ENCODE data around the gene TADA2A.

TADA2A gene

GRCh38 chr17:37406635-37407461 is at the start of gene TADA2A, which contains the start of gene ACACA:
Gene TADA2A, plus strand, starts transcription at chr17:37406886. Its CDS starts 4,480 bp downstream, at chr17:37411366.
Gene ACACA, minus strand, starts transcription at chr17:37406836. Its CDS starts 537 bp downstream, at chr17:37406299.
- H3K36me3 Mint-ChIP-seq, result peaks cover 19% of the 10 kb centered on the region
- ATAC-seq, result peak; percentile 99
- peak within 1 kb of the TSS; percentile 98 for H3K27ac Mint-ChIP-seq
- H3K9me3 Mint-ChIP-seq, result no peaks in the 10 kb centered on the region
- peaks cover 42% of the 10 kb centered on the region for H3K4me1 Mint-ChIP-seq
- H3K4me3 Mint-ChIP-seq, result peak within 1 kb of the TSS; percentile 99
- H3K27me3 Mint-ChIP-seq, result no peaks in the 10 kb centered on the region

GRCh38 chr17:37358098-37358829 is 48.4 kb upstream of the TADA2A start:
- ATAC-seq, result peak; percentile 13
- Mint-ChIP-seq H3K4me3 (peak overlapping the region; percentile 89), H3K27me3 (no peaks in the 10 kb centered on the region), H3K36me3 (no peaks in the 10 kb centered on the region), H3K9me3 (no peaks in the 10 kb centered on the region), H3K27ac (peak overlapping the region; percentile 81), H3K4me1 (peaks cover 26% of the 10 kb centered on the region)

- Mint-ChIP-seq H3K36me3 (no peaks in the 10 kb centered on the region), H3K9me3 (no peaks in the 10 kb centered on the region), H3K27me3 (no peaks in the 10 kb centered on the region), H3K4me3 (peak overlapping the region; percentile 89), H3K27ac (peak overlapping the region; percentile 81), H3K4me1 (peaks cover 26% of the 10 kb centered on the region)
- ATAC-seq, result peak; percentile 99
These were observed 47.6 kb upstream of the TADA2A start for GRCh38 chr17:37358830-37359681.

- H3K27me3 Mint-ChIP-seq, result no peaks in the 10 kb centered on the region
- H3K4me3 Mint-ChIP-seq, result peak overlapping the region; percentile 74
- H3K4me1 Mint-ChIP-seq, result peaks cover 26% of the 10 kb centered on the region
- H3K36me3 Mint-ChIP-seq, result no peaks in the 10 kb centered on the region
- peak overlapping the region; percentile 81 for H3K27ac Mint-ChIP-seq
- no peak for ATAC-seq
- no peaks in the 10 kb centered on the region for H3K9me3 Mint-ChIP-seq
These were observed 47.0 kb upstream of the TADA2A start for GRCh38 chr17:37359682-37360188.

- H3K4me3 Mint-ChIP-seq, result no peak overlapping the region
- H3K4me1 Mint-ChIP-seq, result peaks cover 26% of the 10 kb centered on the region
- H3K27me3 Mint-ChIP-seq, result no peaks in the 10 kb centered on the region
These were observed 46.1 kb upstream of the TADA2A start for GRCh38 chr17:37360632-37361031.

GRCh38 chr17:37361543-37361942 is 45.1 kb upstream of the TADA2A start:
- Mint-ChIP-seq H3K9me3 (no peaks in the 10 kb centered on the region), H3K27ac (no peak overlapping the region), H3K27me3 (no peaks in the 10 kb centered on the region), H3K4me1 (peaks cover 26% of the 10 kb centered on the region), H3K36me3 (no peaks in the 10 kb centered on the region), H3K4me3 (no peak overlapping the region)
- no peak for ATAC-seq

More at GRCh38 chr17:37360632-37361031, 46.1 kb upstream of the TADA2A start:
- Mint-ChIP-seq H3K27ac (no peak overlapping the region), H3K9me3 (no peaks in the 10 kb centered on the region), H3K36me3 (no peaks in the 10 kb centered on the region)
- ATAC-seq, result no peak

- H3K4me1 Mint-ChIP-seq, result no peaks in the 10 kb centered on the region
- H3K27ac Mint-ChIP-seq, result no peak overlapping the region
- no peak overlapping the region for H3K4me3 Mint-ChIP-seq
- no peaks in the 10 kb centered on the region for H3K36me3 Mint-ChIP-seq
- no peaks in the 10 kb centered on the region for H3K9me3 Mint-ChIP-seq
- no peak for ATAC-seq
- no peaks in the 10 kb centered on the region for H3K27me3 Mint-ChIP-seq
These were observed 41.1 kb upstream of the TADA2A start for GRCh38 chr17:37365589-37365988.

- Mint-ChIP-seq H3K9me3 (no peaks in the 10 kb centered on the region), H3K4me1 (no peaks in the 10 kb centered on the region), H3K4me3 (no peak overlapping the region), H3K36me3 (no peaks in the 10 kb centered on the region), H3K27me3 (no peaks in the 10 kb centered on the region), H3K27ac (no peak overlapping the region)
- ATAC-seq, result no peak
These were observed 38.1 kb upstream of the TADA2A start for GRCh38 chr17:37368577-37368976.

- Mint-ChIP-seq H3K27ac (no peak overlapping the region), H3K4me3 (no peak overlapping the region), H3K9me3 (no peaks in the 10 kb centered on the region), H3K36me3 (no peaks in the 10 kb centered on the region), H3K27me3 (no peaks in the 10 kb centered on the region), H3K4me1 (no peaks in the 10 kb centered on the region)
- ATAC-seq, result peak; percentile 82
These were observed 33.0 kb upstream of the TADA2A start for GRCh38 chr17:37373530-37374159.

GRCh38 chr17:37375706-37376105 is 31.0 kb upstream of the TADA2A start, which contains the start of gene C17orf78:
Gene C17orf78, plus strand, starts transcription at chr17:37375985. Its CDS starts 108 bp downstream, at chr17:37376093.
- Mint-ChIP-seq H3K4me3 (no peak within 1 kb of the TSS), H3K27ac (no peak within 1 kb of the TSS), H3K9me3 (no peaks in the 10 kb centered on the region), H3K4me1 (no peaks in the 10 kb centered on the region), H3K27me3 (no peaks in the 10 kb centered on the region), H3K36me3 (no peaks in the 10 kb centered on the region)
- no peak for ATAC-seq

GRCh38 chr17:37382056-37382455 is 24.6 kb upstream of the TADA2A start:
- Mint-ChIP-seq H3K4me1 (no peaks in the 10 kb centered on the region), H3K27ac (no peak overlapping the region), H3K4me3 (no peak overlapping the region), H3K36me3 (no peaks in the 10 kb centered on the region), H3K9me3 (no peaks in the 10 kb centered on the region), H3K27me3 (no peaks in the 10 kb centered on the region)
- no peak for ATAC-seq

- no peak for ATAC-seq
- H3K27me3 Mint-ChIP-seq, result no peaks in the 10 kb centered on the region
- H3K4me1 Mint-ChIP-seq, result no peaks in the 10 kb centered on the region
- no peak overlapping the region for H3K4me3 Mint-ChIP-seq
- no peaks in the 10 kb centered on the region for H3K36me3 Mint-ChIP-seq
- H3K27ac Mint-ChIP-seq, result no peak overlapping the region
- H3K9me3 Mint-ChIP-seq, result no peaks in the 10 kb centered on the region
These were observed 22.0 kb upstream of the TADA2A start for GRCh38 chr17:37384560-37385149.

GRCh38 chr17:37385474-37385990 is 21.2 kb upstream of the TADA2A start:
- H3K4me3 Mint-ChIP-seq, result no peak overlapping the region
- no peak for ATAC-seq
- no peaks in the 10 kb centered on the region for H3K36me3 Mint-ChIP-seq
- no peaks in the 10 kb centered on the region for H3K27me3 Mint-ChIP-seq
- H3K9me3 Mint-ChIP-seq, result no peaks in the 10 kb centered on the region
- no peaks in the 10 kb centered on the region for H3K4me1 Mint-ChIP-seq
- H3K27ac Mint-ChIP-seq, result no peak overlapping the region

- Mint-ChIP-seq H3K27me3 (no peaks in the 10 kb centered on the region), H3K4me3 (no peak overlapping the region), H3K9me3 (no peaks in the 10 kb centered on the region), H3K36me3 (no peaks in the 10 kb centered on the region), H3K4me1 (peaks cover 2% of the 10 kb centered on the region), H3K27ac (no peak overlapping the region)
- no peak for ATAC-seq
These were observed 20.2 kb upstream of the TADA2A start for GRCh38 chr17:37386462-37386861.

Data from stimulated activated memory B cell treated with anti-CD40 and anti-IgM and Interleukin-4, amounts not matched to agents 10 μg/mL and 1 μg/mL and 100 μg/mL, for 72 hours (primary cell).